Measurements from ENCODE around the gene ERO1B.

GRCh38 chr1:236247286-236247685 lies 34.5 kb downstream of the ERO1B start:
- no peak for TF ChIP-seq CTCF (IDR thresholded peaks at IDR 0.05; ENCODE audit: insufficient read depth, low read length, poor library complexity, severe bottlenecking)
- no peak for TF ChIP-seq EZH2phosphoT487 (conservative IDR thresholded peaks at IDR 0.05; ENCODE audit: low read length)
